Right lobe of liver (tissue), 6 donors: Measurements from ENCODE around the gene CEP68. TPM values are rescaled to one million over a fixed set of nuclear protein-coding genes. Genes with fewer than 3 reads are reported as not detected.
A peak's percentile ranks its signal among the peaks of the same experiment; 100 is the strongest.

Experiments
- ATAC-seq, 4 donors: fragments of 200-7000 bp; cut with Tn5 transposase; one replicate each; pipeline ENCODE4 v1.9.1; 2020; ENCODE audit warnings: mild to moderate bottlenecking in 4 of 4, moderate library complexity in 4 of 4
- DNase-seq, 3 donors: peaks; one replicate each; pipeline ENCODE4 v3.0.0-alpha.2; 2020
- H3K27ac ChIP-seq, 3 donors: fragments of 200-600 bp; one replicate each; pipeline ENCODE4 v1.8.0; 2022
- H3K27me3 ChIP-seq, 2 donors: fragments of 200-600 bp; one replicate each; pipeline ENCODE4 v1.8.0; 2022
- H3K36me3 ChIP-seq, 4 donors: fragments of 200-600 bp; sonication (generic) in 1 of 4; one replicate each; pipeline versions ENCODE4 v1.5.1 to v1.8.0; 2017 to 2022; ENCODE audit warnings: control low read depth in 1 of 4
- H3K4me1 ChIP-seq, 4 donors: fragments of 200-600 bp; sonication (generic) in 1 of 4; one replicate each; pipeline versions ENCODE4 v1.5.1 to v1.8.0; 2017 to 2022; ENCODE audit warnings: control low read depth in 1 of 4
- H3K4me3 ChIP-seq, 3 donors: fragments of 200-600 bp; one replicate each; pipeline ENCODE4 v1.8.0; 2022
- H3K9me3 ChIP-seq, 4 donors: fragments of 200-600 bp; sonication (generic) in 1 of 4; one replicate each; pipeline versions ENCODE4 v1.5.1 to v1.8.0; 2017 to 2022; ENCODE audit warnings: control low read depth in 1 of 4
- POLR2A ChIP-seq: fragments of 450-650 bp; IDR thresholded peaks from one replicate; pipeline ENCODE4 v1.6.1; 2017; ENCODE audit warnings: antibody characterized with exemption, mild to moderate bottlenecking
- WGBS: methylation state at CpG from one replicate; pipeline ENCODE4 v1.1.6; 2018; ENCODE audit warnings: low coverage, low lambda C conversion rate; ENCODE audit not compliant: insufficient coverage; ENCODE audit errors: missing lambda C conversion rate; 5-methylcytosine and 5-hydroxymethylcytosine counted together
- intact Hi-C, 2 donors: fragments of 100-400 bp; cut with DNase I; formaldehyde crosslinking; loops; one replicate each; pipeline versions ENCODE4 v1.11.2 to v1.14.1; 2022
- total RNA-seq, 6 experiments: library from RNA; depleted of rRNA in 2 of 6; stranded (reverse); fragments of >200 nt in 2 of 6; fragmentation: NEBNext Ultra II Directional in 3 of 6; extraction: Animal tissue kit (Norgen Biotek cat#: 25700) in 3 of 6; gene quantifications; one replicate each; pipeline versions ENCODE4 v1.1.0 to v1.2.4, GENCODE V29; 2016 to 2023
- TF ChIP-seq, protein P1 (sequence below), 4 donors: fragments of 200-600 bp in 3 of 4; fragments of 450-650 bp in 1 of 4; IDR thresholded peaks; one replicate each; pipeline versions ENCODE4 v1.5.1 to v1.8.0; 2016 to 2022; ENCODE audit warnings: antibody characterized with exemption in 4 of 4, mild to moderate bottlenecking in 2 of 4
- donor health status: DM: no; HTN: yes; CAD: no.
- donor health status: DM: no; HTN: no; CAD: no.
- donor health status: DM: no; HTN: no; CAD: no.
- donor health status: DM: no; HTN: yes; CAD: no.
- donor health status: DM: no; HTN: yes; CAD: no.

Gene CEP68
- total RNA-seq, 6 experiments from 2014 or later = 1.7 to 4.3 (median 3.2) TPM

DNA sequence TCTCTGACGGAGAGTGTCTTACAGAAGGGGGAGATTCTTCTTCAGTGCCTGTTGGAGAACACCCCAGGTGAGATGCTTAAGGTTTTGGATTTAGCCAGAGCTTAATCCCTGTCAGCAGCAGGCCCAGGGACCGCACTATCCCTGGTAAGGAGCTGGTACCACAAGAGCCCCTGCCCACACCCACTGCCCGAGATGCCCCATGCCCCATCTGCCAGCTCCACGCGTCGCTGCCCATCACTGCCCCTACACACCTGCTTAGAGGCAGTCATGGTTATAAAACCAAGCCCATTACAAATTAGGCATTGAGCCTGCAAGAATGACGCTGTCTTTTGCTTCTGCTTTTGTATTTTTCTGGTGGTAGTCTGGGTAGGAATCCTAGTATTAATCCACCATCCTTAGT, 21.7 kb downstream of the CEP68 start:
- TF ChIP-seq, protein P1, sequence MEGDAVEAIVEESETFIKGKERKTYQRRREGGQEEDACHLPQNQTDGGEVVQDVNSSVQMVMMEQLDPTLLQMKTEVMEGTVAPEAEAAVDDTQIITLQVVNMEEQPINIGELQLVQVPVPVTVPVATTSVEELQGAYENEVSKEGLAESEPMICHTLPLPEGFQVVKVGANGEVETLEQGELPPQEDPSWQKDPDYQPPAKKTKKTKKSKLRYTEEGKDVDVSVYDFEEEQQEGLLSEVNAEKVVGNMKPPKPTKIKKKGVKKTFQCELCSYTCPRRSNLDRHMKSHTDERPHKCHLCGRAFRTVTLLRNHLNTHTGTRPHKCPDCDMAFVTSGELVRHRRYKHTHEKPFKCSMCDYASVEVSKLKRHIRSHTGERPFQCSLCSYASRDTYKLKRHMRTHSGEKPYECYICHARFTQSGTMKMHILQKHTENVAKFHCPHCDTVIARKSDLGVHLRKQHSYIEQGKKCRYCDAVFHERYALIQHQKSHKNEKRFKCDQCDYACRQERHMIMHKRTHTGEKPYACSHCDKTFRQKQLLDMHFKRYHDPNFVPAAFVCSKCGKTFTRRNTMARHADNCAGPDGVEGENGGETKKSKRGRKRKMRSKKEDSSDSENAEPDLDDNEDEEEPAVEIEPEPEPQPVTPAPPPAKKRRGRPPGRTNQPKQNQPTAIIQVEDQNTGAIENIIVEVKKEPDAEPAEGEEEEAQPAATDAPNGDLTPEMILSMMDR (IDR thresholded peaks at IDR 0.05) = no peak
- TF ChIP-seq POLR2A = no peak
- peaks cover 0 to 44% (median 16%) of the 10 kb centered on the region in 4 donors for H3K4me1 ChIP-seq
- no peak overlapping the region for H3K4me3 ChIP-seq
- intact Hi-C loops = no loop called here
- DNase-seq (peak in 1 of 3 donors; percentile 27), ATAC-seq (no peak)
- no peaks in the 10 kb centered on the region for H3K9me3 ChIP-seq
- no peaks in the 10 kb centered on the region for H3K27me3 ChIP-seq
- H3K27ac ChIP-seq = no peak overlapping the region
- H3K36me3 ChIP-seq = peaks cover 3 to 21% (median 15%) of the 10 kb centered on the region in 4 donors
- 97% methylated on average over 6 of the region's 7 CpGs for WGBS

DNA sequence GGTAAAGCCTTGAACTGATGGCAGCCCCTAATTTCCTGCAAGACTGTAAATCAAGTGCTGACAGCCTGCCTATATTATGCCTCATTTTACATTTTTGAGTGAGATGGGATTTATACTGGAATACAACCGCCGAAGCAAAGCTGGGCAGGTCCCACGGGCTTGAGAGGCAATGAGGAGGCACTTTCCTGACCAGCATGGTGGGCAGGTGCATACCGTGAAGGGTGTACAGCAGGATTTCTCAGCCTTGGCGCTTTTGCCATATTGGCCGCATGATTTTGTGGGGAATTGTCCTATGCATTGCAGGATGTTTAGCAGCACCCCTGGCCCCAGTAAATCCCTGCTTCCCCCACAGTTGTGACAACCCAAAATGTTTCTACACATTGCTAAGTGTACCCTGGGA, 22.8 kb downstream of the CEP68 start:
- ATAC-seq (no peak), DNase-seq (no peak)
- H3K36me3 ChIP-seq = peaks cover 3 to 32% (median 17%) of the 10 kb centered on the region in 4 donors
- WGBS = 90% methylated on average over 4 of the region's 6 CpGs
- intact Hi-C loops = no loop called here
- H3K4me3 ChIP-seq = no peak overlapping the region
- no peak overlapping the region for H3K27ac ChIP-seq
- TF ChIP-seq, protein P1 (IDR thresholded peaks at IDR 0.05) = no peak
- TF ChIP-seq POLR2A = no peak
- no peaks in the 10 kb centered on the region for H3K27me3 ChIP-seq
- H3K4me1 ChIP-seq = peaks cover 0 to 54% (median 17%) of the 10 kb centered on the region in 4 donors
- no peaks in the 10 kb centered on the region for H3K9me3 ChIP-seq

DNA sequence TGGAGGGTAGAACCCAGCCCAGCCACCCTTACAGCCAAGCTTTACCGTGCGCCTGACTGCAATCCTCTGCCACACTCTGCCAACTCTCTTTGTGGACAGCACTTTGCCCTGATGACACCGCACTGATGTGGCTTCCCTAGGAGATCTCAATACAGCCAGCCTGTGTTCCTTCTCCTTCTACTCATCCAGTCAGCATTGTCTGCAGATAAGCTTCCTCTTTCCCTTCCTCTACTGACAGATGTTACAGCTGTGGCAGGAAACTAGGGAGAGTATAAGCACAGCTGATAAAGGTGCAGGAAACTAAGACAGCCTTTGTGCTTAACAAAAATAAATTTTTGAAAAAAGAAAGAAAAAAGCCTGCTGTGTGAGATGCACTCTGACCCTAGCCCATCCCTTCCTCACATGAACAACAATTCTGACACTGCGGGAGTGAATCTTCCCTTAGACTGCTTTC, 25.0 kb downstream of the CEP68 start:
- Histone ChIP-seq H3K4me3 (no peak overlapping the region), H3K36me3 (peaks cover 2 to 51% (median 23%) of the 10 kb centered on the region in 4 donors), H3K4me1 (peaks cover 0 to 39% (median 12%) of the 10 kb centered on the region in 4 donors), H3K27me3 (no peaks in the 10 kb centered on the region), H3K27ac (peak overlapping the region; percentile 45 to 63 (median 60)), H3K9me3 (no peaks in the 10 kb centered on the region)
- intact Hi-C loops = no loop called here
- WGBS = 7% methylated on average over 4 of the region's 4 CpGs
- no peak for TF ChIP-seq POLR2A
- TF ChIP-seq, protein P1 (IDR thresholded peaks at IDR 0.05) = no peak
- DNase-seq (peak; percentile 62 to 79 (median 78)), ATAC-seq (peak; percentile 89 to 93 (median 90))

DNA sequence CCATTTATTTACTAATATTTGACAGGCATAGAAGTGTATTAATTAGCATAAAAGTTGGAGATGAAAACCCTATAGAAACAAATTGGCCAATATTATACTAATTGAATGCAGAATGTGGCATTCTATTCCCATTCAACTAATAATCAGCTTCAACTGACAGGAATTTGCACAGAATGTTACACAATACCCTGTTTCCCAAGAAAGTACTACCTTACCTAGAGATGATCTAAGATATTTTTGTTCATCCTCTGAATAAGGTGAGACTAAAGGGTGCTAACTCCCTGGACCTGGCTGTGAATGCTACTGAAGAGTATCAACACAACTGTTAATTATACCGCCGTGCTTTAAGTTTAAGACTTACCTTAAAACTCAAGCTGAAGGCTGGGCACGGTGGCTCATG, 28.9 kb downstream of the CEP68 start:
- intact Hi-C loops = no loop called here
- no peak overlapping the region for H3K4me3 ChIP-seq
- TF ChIP-seq, protein P1 (IDR thresholded peaks at IDR 0.05) = no peak
- TF ChIP-seq POLR2A = no peak
- no peak overlapping the region for H3K27ac ChIP-seq
- peaks cover 0 to 59% (median 29%) of the 10 kb centered on the region in 4 donors for H3K36me3 ChIP-seq
- 100% methylated on average over 3 of the region's 3 CpGs for WGBS
- DNase-seq (no peak), ATAC-seq (no peak)
- H3K9me3 ChIP-seq = no peaks in the 10 kb centered on the region
- peaks cover 0 to 35% (median 13%) of the 10 kb centered on the region in 4 donors for H3K4me1 ChIP-seq
- H3K27me3 ChIP-seq = no peaks in the 10 kb centered on the region
